Omental fat pad (tissue), 4 donors: Measurements from ENCODE around the gene SLC45A3. TPM values are rescaled to one million over a fixed set of nuclear protein-coding genes. Genes with fewer than 3 reads are reported as not detected.
"Not testable (repeated sequence)": the region's sequence is repeated elsewhere in the genome, so short reads cannot be mapped to it uniquely, and the experiment has no call there.

Experiments
- ATAC-seq: fragments of 150-250 bp; one replicate; pipeline ENCODE4 v1.9.1; 2016; ENCODE audit warnings: mild to moderate bottlenecking, moderate library complexity; ENCODE audit not compliant: low FRiP score
- DNase-seq: peaks from one replicate; pipeline ENCODE4 v3.0.0-alpha.2; 2019; ENCODE audit warnings: low spot score
- total RNA-seq, 4 donors: library from RNA; depleted of rRNA; stranded (reverse); fragments of >200 nt; gene quantifications; one replicate each; pipeline ENCODE4 v1.1.0, GENCODE V29; 2016
- TF ChIP-seq, protein P1 (sequence below), 3 donors: fragments of 450-650 bp; IDR thresholded peaks; one replicate each; pipeline ENCODE4 v1.5.1; 2016 to 2017; ENCODE audit warnings: antibody characterized with exemption in 3 of 3, mild to moderate bottlenecking in 3 of 3, moderate library complexity in 2 of 3

SLC45A3 gene
- total RNA-seq, 4 donors from 2014 or later: 1.6 to 2.4 (median 2.1) TPM

DNA sequence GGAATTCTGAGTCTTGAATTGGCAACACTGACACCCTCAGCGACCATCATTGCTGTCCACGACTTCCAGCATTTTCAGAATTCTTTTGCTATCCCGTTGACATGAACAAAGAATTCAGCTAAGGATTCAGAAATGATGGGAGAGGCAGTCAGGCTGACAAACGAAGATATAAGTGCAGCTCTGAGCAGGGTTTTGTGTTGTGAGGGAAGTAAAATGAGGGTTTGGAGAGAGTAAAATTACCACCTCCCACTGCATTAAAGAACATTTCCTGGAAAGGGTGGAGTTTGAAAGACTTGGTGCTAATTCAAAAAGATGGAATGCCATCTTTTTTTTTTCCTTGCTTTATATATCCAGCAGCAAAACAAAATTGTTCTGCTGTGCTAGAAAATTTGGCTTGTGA lies 43.6 kb downstream of the SLC45A3 start:
- TF ChIP-seq, protein P1, sequence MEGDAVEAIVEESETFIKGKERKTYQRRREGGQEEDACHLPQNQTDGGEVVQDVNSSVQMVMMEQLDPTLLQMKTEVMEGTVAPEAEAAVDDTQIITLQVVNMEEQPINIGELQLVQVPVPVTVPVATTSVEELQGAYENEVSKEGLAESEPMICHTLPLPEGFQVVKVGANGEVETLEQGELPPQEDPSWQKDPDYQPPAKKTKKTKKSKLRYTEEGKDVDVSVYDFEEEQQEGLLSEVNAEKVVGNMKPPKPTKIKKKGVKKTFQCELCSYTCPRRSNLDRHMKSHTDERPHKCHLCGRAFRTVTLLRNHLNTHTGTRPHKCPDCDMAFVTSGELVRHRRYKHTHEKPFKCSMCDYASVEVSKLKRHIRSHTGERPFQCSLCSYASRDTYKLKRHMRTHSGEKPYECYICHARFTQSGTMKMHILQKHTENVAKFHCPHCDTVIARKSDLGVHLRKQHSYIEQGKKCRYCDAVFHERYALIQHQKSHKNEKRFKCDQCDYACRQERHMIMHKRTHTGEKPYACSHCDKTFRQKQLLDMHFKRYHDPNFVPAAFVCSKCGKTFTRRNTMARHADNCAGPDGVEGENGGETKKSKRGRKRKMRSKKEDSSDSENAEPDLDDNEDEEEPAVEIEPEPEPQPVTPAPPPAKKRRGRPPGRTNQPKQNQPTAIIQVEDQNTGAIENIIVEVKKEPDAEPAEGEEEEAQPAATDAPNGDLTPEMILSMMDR (IDR thresholded peaks at IDR 0.05): no peak
- ATAC-seq: no peak

DNA sequence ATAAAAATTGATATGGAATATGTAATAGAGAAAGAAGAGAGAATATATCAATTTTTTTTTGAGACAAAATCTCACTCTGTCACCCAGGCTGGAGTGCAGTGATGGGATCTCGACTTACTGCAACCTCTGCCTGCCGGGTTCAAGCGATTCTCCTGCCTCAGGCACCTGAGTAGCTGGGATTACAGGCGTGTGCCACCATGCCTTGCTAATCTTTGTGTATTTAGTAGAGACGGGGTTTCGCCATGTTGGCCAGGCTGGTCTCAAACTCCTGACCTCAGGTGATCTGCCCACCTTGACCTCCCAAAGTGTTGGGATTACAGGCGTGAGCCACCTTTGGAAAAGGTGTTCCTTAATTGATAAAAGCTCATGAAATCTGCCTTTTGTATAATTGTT lies 44.2 kb downstream of the SLC45A3 start:
- DNase-seq, ATAC-seq: not testable (repeated sequence)

More for the DNA sequence above, 43.6 kb downstream of the SLC45A3 start:
- no peak for DNase-seq

DNA sequence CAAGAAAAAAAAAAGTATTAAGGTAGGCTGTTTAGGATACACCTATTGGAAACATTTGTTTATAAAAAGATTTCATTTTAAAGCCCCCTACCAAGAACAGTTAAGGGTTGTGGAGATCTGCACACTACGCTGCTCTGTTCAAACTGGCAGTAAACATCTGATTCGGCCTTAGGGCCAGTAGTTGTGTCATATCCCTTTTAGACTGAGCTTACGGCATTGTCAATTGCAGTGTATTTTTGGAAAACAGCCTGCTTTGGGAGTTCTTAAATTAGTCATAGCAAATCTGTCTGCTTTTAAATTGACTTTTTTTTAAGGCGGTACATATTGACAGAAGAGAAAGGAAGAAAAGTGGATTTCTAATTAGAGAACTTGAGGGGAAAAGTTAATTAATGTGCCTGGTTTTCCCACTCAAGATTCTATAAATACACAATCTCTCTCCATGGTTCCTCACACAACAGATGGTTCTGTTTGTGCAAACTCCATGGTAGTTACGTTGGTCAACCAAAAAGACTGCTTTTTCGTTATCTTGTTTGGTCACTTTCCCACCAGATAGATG lies 46.8 kb downstream of the SLC45A3 start:
- ATAC-seq (no peak), DNase-seq (no peak)
- TF ChIP-seq, protein P1 (IDR thresholded peaks at IDR 0.05): no peak

DNA sequence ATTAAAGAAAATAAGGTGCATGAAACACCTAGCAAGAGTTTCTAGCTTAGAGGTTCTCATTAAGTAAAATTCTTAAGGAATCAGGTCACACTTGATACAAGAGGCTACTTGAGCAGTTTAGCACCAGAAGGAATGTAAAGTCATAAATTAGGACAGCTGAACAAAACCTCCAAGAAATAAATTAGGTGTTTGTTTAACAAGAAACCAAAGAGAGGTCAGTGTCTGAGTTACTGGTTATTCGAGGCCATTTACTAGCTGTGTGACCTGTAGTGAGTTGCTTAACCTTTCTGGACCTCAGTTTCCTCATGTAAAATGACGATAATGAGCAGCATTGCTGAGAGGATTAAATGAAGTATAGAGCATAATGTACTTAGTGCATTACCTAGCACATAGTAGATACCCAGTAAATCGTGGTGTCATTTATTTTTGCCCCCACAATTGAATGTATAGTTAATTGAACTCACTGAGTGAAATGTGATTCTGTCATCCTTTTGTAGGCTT lies 47.6 kb downstream of the SLC45A3 start:
- no peak for DNase-seq
- TF ChIP-seq, protein P1 (IDR thresholded peaks at IDR 0.05): no peak
- ATAC-seq: no peak

DNA sequence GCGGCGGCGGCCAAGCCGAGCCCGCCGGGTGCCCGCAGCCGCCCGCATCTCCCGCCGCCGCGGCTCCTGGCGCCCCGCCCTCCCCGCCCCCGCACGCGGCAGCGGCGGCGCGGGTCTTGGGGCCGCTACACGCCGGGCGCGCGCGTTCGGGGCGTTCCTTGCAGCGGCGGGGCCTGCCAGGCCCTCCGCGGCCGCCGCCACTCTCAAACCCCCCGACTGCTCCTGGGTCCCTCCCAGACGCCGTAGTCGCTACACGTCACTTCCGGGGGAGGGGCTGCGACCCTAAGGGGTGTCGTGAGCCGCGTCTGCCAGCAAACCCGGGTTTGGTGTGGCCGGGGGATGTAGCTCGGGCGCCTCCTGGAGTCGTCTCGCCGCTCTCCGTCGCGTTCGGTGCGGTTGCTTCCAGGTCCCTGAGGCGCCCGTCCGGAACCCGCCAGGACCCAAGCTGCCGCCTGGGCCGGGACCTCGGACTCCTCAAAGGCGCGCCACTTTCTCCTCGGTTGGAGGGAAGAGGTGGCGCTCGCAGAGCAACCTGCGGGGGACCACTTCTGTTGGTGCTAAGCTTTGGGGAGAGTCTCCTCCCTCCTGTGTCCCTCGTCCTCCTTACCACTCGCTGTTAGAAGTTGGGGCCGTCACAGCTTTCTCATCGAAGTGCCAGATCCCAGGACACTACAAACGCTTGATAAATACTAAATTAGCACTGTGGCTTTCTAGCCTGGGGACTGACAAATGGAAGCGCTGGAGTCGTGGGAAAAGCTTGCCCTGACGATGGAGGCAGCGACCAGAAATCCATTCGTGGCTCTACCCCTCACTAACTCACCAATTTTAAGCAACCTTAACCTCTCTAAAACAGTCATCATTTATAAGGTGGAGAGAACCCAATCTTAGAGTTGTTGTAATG lies 48.3 kb downstream of the SLC45A3 start, which contains the start of gene ELK4:
Gene ELK4 (minus strand): TSS at position 244 of the 901 bp plus-strand sequence. CDS start 8,129 bp downstream, outside the sequence.
- TF ChIP-seq, protein P1 (IDR thresholded peaks at IDR 0.05): peak in 1 of 3 donors; percentile 28
- ATAC-seq: peak; percentile 99
- peak; percentile 98 for DNase-seq

DNA sequence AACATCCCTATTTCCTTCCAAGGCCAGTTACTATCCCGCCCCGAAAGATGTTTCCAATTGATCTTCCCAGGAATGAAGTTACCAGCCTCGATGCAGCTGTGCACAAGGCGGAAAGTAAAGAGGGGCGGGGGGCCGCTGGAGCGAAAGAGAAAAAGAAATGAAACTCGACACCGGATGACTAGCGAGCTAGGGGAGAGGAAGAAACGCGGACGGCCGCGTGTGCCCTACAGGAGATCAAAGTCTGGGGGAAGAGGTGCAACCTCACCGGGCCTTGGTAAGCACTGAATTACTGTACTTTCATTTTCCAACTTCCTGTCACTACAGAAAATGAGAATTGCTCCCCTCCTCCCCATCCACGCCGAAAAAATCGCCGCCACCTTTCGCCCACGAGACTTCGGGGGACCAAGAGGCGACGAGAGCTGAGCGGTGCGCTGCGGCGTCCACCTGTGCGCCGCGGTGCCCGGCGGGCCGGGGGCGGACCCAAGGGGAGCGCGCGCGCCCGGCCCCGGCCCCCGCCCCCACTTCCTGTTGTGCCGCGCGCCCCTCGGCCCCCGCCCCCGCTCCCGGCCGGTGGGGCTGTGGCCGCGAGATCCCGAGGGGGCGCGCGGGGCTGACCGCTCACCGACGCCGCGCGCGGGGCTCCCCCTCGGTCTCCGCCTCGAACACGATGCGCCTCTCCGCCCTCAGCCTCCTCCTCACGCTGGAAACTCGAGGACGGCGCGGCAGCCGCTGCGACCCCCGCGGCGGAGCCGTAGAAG lies 49.1 kb downstream of the SLC45A3 start:
- ATAC-seq (peak; percentile 85), DNase-seq (peak; percentile 24)
- TF ChIP-seq, protein P1 (IDR thresholded peaks at IDR 0.05): no peak

DNA sequence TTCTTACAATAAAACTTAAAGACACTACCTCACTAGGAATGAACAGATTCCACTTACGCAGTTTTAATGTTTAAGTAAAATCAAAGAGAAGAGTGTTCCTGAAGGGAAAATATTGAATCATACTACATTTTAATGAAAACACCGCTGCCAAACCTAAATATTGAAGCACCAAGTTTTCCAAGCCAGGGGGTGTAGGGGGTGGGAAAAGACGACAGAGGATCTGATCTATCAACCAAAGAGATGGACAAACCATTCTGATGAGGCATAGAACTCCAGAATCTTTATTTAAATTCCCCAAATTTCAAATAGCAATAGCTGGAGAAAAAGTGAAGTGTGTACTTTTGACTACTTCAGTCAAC lies 49.7 kb downstream of the SLC45A3 start:
- DNase-seq: no peak
- TF ChIP-seq, protein P1 (IDR thresholded peaks at IDR 0.05): no peak
- no peak for ATAC-seq
